Right atrium auricular region (tissue), 2 donors: ENCODE data around the gene CATSPERE. TPM values are rescaled to one million over a fixed set of nuclear protein-coding genes. Genes with fewer than 3 reads are reported as not detected.

ENCODE experiments used
- DNase-seq: peaks from one replicate; pipeline ENCODE4 v3.0.0-alpha.2; 2019; ENCODE audit warnings: low spot score
- H3K27ac ChIP-seq, 2 donors: fragments of 200-600 bp; sonication (generic); 1 replicate in 1 of 2; 2 replicates in 1 of 2; pipeline ENCODE4 v1.5.1; 2016 to 2019
- H3K27me3 ChIP-seq, 2 donors: fragments of 200-600 bp; sonication (generic); one replicate each; pipeline versions ENCODE4 v1.5.1 to v1.6.0; 2017 to 2019
- H3K36me3 ChIP-seq: fragments of 200-600 bp; sonication (generic); one replicate; pipeline ENCODE4 v1.5.1; 2016
- H3K4me1 ChIP-seq, 2 donors: fragments of 200-600 bp; sonication (generic); one replicate each; pipeline versions ENCODE4 v1.5.1 to v1.6.0; 2017 to 2019
- H3K4me3 ChIP-seq, 2 donors: fragments of 200-600 bp; sonication (generic); 1 replicate in 1 of 2; 2 replicates in 1 of 2; pipeline ENCODE4 v1.5.1; 2017 to 2019; ENCODE audit warnings: mild to moderate bottlenecking in 1 of 2, moderate library complexity in 1 of 2
- H3K9me3 ChIP-seq, 2 donors: fragments of 200-600 bp; sonication (generic); one replicate each; pipeline ENCODE4 v1.5.1; 2019
- total RNA-seq, 2 donors: library from RNA; depleted of rRNA; stranded (reverse); fragments of >200 nt; gene quantifications; one replicate each; pipeline ENCODE4 v1.1.0, GENCODE V29; 2016
- TF ChIP-seq, protein P1 (sequence below), 2 donors: fragments of 200-600 bp; sonication (generic); IDR thresholded peaks; one replicate each; pipeline ENCODE4 v1.5.1; 2019; ENCODE audit warnings: antibody characterized with exemption in 2 of 2

CATSPERE gene, protein sequence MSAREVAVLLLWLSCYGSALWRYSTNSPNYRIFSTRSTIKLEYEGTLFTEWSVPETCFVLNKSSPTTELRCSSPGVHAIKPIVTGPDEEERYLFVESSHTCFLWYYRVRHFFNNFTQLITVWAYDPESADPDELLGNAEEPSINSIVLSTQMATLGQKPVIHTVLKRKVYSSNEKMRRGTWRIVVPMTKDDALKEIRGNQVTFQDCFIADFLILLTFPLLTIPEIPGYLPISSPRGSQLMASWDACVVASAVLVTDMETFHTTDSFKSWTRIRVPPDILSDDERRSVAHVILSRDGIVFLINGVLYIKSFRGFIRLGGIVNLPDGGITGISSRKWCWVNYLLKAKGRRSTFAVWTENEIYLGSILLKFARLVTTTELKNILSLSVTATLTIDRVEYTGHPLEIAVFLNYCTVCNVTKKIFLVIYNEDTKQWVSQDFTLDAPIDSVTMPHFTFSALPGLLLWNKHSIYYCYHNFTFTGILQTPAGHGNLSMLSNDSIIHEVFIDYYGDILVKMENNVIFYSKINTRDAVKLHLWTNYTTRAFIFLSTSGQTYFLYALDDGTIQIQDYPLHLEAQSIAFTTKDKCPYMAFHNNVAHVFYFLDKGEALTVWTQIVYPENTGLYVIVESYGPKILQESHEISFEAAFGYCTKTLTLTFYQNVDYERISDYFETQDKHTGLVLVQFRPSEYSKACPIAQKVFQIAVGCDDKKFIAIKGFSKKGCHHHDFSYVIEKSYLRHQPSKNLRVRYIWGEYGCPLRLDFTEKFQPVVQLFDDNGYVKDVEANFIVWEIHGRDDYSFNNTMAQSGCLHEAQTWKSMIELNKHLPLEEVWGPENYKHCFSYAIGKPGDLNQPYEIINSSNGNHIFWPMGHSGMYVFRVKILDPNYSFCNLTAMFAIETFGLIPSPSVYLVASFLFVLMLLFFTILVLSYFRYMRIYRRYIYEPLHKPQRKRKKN
- under 1 TPM; 0.20 to 0.63 TPM for total RNA-seq

DNA sequence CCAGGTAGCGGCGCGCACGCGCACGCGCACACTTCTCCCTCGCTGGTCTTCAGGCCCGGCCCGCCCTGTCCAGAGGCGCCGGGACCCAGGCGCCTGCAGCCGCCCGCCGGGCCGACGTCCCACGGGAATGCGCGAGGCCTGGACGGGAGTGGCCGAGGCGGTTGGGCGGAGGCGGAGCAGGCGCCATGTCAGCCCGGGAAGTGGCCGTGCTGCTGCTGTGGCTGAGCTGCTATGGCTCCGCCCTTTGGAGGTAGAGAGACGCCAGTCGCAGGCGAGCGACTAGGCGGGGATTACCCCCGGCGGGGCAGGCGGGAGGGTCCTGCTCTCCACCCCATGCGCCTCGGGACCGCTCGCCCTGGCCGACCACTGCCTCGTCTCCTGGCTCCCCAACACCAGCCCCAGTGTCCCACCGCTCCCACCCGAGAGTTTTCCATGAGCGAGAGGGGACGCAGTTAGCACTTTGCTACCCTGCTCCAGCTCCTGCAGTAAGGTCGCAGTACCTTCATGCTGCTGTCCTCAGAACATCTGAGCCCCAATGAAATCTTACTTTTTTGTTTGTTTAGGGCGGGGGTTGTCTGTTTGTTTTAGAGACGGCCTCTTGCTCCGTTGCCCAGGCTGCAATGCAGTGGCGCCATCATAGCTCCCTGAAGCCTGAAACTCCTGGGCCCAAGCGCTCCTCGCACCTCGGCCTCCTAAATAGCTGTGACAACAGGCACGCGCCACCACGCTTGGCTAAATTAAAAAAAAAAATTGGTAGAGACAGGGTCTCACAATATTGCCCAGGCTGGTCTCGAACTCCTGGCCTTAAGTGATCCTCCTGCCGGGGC, at the start of gene CATSPERE:
CATSPERE (plus strand) TSS at position 29 of the 827 bp plus-strand sequence; CDS start at position 186, 157 bp downstream.
- Histone ChIP-seq H3K27ac (peak within 1 kb of the TSS; percentile 86 to 88), H3K4me3 (peak within 1 kb of the TSS; percentile 44 to 68), H3K27me3 (no peaks in the 10 kb centered on the region), H3K9me3 (no peaks in the 10 kb centered on the region), H3K36me3 (no peaks in the 10 kb centered on the region), H3K4me1 (peaks cover 0 to 6% of the 10 kb centered on the region in 2 donors)
- peak; percentile 83 for DNase-seq
- TF ChIP-seq, protein P1, sequence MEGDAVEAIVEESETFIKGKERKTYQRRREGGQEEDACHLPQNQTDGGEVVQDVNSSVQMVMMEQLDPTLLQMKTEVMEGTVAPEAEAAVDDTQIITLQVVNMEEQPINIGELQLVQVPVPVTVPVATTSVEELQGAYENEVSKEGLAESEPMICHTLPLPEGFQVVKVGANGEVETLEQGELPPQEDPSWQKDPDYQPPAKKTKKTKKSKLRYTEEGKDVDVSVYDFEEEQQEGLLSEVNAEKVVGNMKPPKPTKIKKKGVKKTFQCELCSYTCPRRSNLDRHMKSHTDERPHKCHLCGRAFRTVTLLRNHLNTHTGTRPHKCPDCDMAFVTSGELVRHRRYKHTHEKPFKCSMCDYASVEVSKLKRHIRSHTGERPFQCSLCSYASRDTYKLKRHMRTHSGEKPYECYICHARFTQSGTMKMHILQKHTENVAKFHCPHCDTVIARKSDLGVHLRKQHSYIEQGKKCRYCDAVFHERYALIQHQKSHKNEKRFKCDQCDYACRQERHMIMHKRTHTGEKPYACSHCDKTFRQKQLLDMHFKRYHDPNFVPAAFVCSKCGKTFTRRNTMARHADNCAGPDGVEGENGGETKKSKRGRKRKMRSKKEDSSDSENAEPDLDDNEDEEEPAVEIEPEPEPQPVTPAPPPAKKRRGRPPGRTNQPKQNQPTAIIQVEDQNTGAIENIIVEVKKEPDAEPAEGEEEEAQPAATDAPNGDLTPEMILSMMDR (IDR thresholded peaks at IDR 0.05): no peak

DNA sequence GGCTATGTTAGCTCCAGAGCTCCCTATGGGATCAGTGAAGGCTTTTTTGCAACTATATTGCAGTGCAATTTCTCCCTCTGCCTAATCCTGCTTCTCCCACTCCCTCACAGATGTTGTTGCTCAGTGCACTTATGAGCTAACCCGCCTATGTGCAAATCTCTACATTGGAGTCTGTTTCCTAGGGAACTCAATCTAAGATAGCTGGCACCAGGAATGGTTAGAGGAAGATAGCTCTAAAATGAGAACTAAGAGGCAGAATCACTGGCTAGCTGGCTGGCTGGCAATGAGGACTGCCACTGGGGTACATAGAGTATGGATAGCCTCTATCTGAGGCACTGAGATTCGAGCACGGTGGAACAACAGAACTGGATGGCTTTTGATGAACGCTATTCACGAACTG, 48.9 kb upstream of the CATSPERE start:
- Histone ChIP-seq H3K27ac (no peak overlapping the region), H3K9me3 (no peaks in the 10 kb centered on the region), H3K36me3 (peaks cover 71% of the 10 kb centered on the region), H3K4me1 (no peaks in the 10 kb centered on the region), H3K4me3 (no peak overlapping the region), H3K27me3 (no peaks in the 10 kb centered on the region)
- DNase-seq: no peak
- TF ChIP-seq, protein P1 (IDR thresholded peaks at IDR 0.05): no peak

DNA sequence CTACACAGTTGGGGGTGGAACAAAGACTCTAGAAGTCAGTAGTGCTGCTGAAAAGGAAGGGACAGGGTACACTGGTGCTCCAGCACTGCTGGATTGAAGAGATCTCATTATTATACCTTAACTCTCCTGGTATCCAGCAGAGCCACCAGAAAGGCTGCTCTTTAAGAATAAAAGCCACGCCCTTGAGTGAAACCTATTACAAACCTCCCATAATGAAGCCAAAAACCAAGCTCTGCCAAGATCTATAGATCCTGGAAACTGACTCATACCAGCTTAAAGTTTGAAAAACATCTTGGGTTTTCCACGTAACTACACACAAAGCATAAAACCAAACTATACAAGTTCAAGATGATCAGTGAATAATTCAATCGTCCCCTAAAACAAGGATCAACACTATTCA, 47.3 kb upstream of the CATSPERE start:
- TF ChIP-seq, protein P1 (IDR thresholded peaks at IDR 0.05): no peak
- no peak overlapping the region for H3K27ac ChIP-seq
- H3K36me3 ChIP-seq: peaks cover 86% of the 10 kb centered on the region
- H3K9me3 ChIP-seq: no peaks in the 10 kb centered on the region
- no peak overlapping the region for H3K4me3 ChIP-seq
- no peaks in the 10 kb centered on the region for H3K4me1 ChIP-seq
- DNase-seq: no peak
- no peaks in the 10 kb centered on the region for H3K27me3 ChIP-seq

DNA sequence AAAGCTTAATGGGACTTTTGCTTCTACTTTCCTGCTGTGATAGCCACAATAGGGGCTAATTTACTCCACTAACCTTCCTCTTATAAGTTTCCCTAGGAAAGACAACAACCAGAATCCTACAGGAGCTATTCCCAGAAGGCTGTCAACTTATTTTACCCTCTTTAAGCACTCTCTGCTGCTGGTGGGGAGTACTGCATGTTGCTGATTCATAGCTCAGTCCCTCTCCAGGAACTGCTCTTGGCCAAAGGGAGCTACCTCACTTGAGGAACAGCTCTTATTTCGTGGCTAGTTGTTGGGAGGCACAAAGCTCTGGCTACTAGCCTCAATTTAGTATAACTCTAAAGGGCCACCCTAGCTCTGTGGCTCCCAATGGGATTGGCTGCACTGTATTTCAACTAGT, 46.5 kb upstream of the CATSPERE start:
- Histone ChIP-seq H3K27ac (no peak overlapping the region), H3K4me1 (no peaks in the 10 kb centered on the region), H3K9me3 (no peaks in the 10 kb centered on the region), H3K4me3 (no peak overlapping the region), H3K27me3 (no peaks in the 10 kb centered on the region), H3K36me3 (peaks cover 89% of the 10 kb centered on the region)
- TF ChIP-seq, protein P1 (IDR thresholded peaks at IDR 0.05): no peak
- no peak for DNase-seq

DNA sequence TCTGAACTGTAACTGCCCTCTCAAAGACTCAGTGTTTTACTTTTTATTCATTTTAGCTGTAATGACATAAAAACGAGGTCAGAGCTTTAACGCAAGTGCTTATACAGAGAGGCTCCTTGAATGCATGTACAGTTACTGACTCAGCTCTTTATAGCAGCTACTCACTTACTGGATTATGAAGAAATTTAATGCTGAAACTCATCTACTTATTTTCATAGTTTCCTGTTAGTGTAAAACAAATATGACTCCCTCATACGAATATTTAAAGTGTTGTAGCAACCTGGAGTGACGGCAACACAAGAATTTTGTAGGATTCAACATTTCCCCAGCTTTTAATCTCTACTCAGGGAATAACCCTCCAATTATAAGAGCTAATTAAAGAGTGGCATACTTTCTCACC, 42.0 kb upstream of the CATSPERE start:
- H3K36me3 ChIP-seq: peaks cover 75% of the 10 kb centered on the region
- no peaks in the 10 kb centered on the region for H3K27me3 ChIP-seq
- TF ChIP-seq, protein P1 (IDR thresholded peaks at IDR 0.05): no peak
- H3K4me1 ChIP-seq: no peaks in the 10 kb centered on the region
- no peak overlapping the region for H3K27ac ChIP-seq
- no peaks in the 10 kb centered on the region for H3K9me3 ChIP-seq
- DNase-seq: no peak
- no peak overlapping the region for H3K4me3 ChIP-seq
